Measurements from ENCODE around the gene CSTF2. TPM values are rescaled to one million over a fixed set of nuclear protein-coding genes. Genes with fewer than 3 reads are reported as not detected.

The CSTF2 gene
- total and polyA plus RNA-seq, 7 experiments from 2014 or later: 8.6 to 41.8 (median 16.1) TPM

Other genes with a start within 250 kb of the CSTF2 start
- not detected for gene TNMD, start 235.5 kb upstream of the CSTF2 start, total RNA-seq
- not detected for gene TNMD, start 235.5 kb upstream of the CSTF2 start, polyA plus RNA-seq
- 1 to 10 TPM in 4 of 5 experiments, not detected in 1; 1.0 to 2.3 (median 1.9) TPM for gene TSPAN6, start 183.6 kb upstream of the CSTF2 start, total RNA-seq
- gene TSPAN6, start 183.6 kb upstream of the CSTF2 start, polyA plus RNA-seq: 1 to 10 TPM; 4.1 to 7.7 TPM
- not detected for gene SRPX2, start 176.2 kb upstream of the CSTF2 start, total RNA-seq
- gene SRPX2, start 176.2 kb upstream of the CSTF2 start, polyA plus RNA-seq: not detected
- under 1 TPM in 1 of 5 experiments, not detected in 4; 0.39 TPM for gene SYTL4, start 88.3 kb upstream of the CSTF2 start, total RNA-seq
- not detected for gene SYTL4, start 88.3 kb upstream of the CSTF2 start, polyA plus RNA-seq
- not detected for gene NOX1, start 54.0 kb downstream of the CSTF2 start, total RNA-seq
- gene NOX1, start 54.0 kb downstream of the CSTF2 start, polyA plus RNA-seq: under 1 TPM in 1 of 2 donors, not detected in 1; 0.12 TPM
- 1 to 10 TPM in 4 of 5 experiments, under 1 TPM in 1; 0.10 to 3.4 (median 1.5) TPM for gene XKRX, start 108.5 kb downstream of the CSTF2 start, total RNA-seq
- gene XKRX, start 108.5 kb downstream of the CSTF2 start, polyA plus RNA-seq: 1 to 10 TPM in 1 of 2 donors, under 1 TPM in 1; 0.09 to 2.1 TPM
- not detected for gene ARL13A, start 149.3 kb downstream of the CSTF2 start, total RNA-seq
- not detected for gene ARL13A, start 149.3 kb downstream of the CSTF2 start, polyA plus RNA-seq
- 10 to 100 TPM; 25.5 to 51.1 (median 41.4) TPM for gene TRMT2B, start 231.7 kb downstream of the CSTF2 start, total RNA-seq
- gene TRMT2B, start 231.7 kb downstream of the CSTF2 start, polyA plus RNA-seq: 10 to 100 TPM; 43.5 to 55.1 TPM